PC-9 (cell line): ENCODE results near the gene P4HA1. TPM values are rescaled to one million over a fixed set of nuclear protein-coding genes. Genes with fewer than 3 reads are reported as not detected.

Experiments
- BruUV-seq: library from RNA; stranded (reverse); fragments of 400-500 nt; replicated peaks from 2 replicates; lab custom pipeline; 2021; lab: Mats Ljungman, UMichigan
- CTCF ChIA-PET: fragments of 300-600 bp; sonication (Branson Sonifier 250); formaldehyde crosslinking; loops from one replicate; lab custom pipeline; 2022; ENCODE audit warnings: antibody characterized with exemption; lab: Charles Lee
- POLR2A ChIA-PET: fragments of 300-600 bp; sonication (Branson Sonifier 250); formaldehyde crosslinking; loops from one replicate; lab custom pipeline; 2022; ENCODE audit warnings: antibody characterized with exemption; ENCODE audit not compliant: unreplicated experiment; lab: Charles Lee
- DNase-seq, 2 experiments: peaks; one replicate each; pipeline versions ENCODE4 v3.0.0 to v3.0.0-alpha.2; 2015 to 2022; ENCODE audit warnings: mixed read lengths in 1 of 2
- H2AFZ ChIP-seq: fragments of 200-600 bp; sonication (generic); 2 replicates; pipeline ENCODE4 v1.8.1; 2017; ENCODE audit warnings: antibody characterized with exemption
- H3F3A ChIP-seq: fragments of 200-600 bp; sonication (generic); 2 replicates; pipeline ENCODE4 v1.8.1; 2017; ENCODE audit warnings: antibody characterized with exemption, mild to moderate bottlenecking, low read depth; ENCODE audit not compliant: insufficient read depth
- H3K27ac ChIP-seq: fragments of 200-600 bp; sonication (generic); 2 replicates; pipeline ENCODE4 v1.6.1; 2016; ENCODE audit warnings: mixed run types
- H3K27me3 ChIP-seq: fragments of 200-600 bp; sonication (generic); 2 replicates; pipeline ENCODE4 v1.6.1; 2016; ENCODE audit warnings: low read depth, mixed run types; ENCODE audit not compliant: insufficient read depth
- H3K36me3 ChIP-seq: fragments of 200-600 bp; sonication (generic); 2 replicates; pipeline ENCODE4 v1.6.1; 2016; ENCODE audit warnings: low read depth, mixed run types
- H3K4me1 ChIP-seq: fragments of 200-600 bp; sonication (generic); replicated peaks from 2 replicates; pipeline ENCODE4 v1.6.1; 2016; ENCODE audit warnings: mixed run types; ENCODE audit not compliant: insufficient read depth
- H3K4me2 ChIP-seq: fragments of 200-600 bp; sonication (generic); 2 replicates; pipeline ENCODE4 v1.6.1; 2017; ENCODE audit warnings: mixed run types
- H3K4me3 ChIP-seq: fragments of 200-600 bp; sonication (generic); 2 replicates; pipeline ENCODE4 v1.6.1; 2016; ENCODE audit warnings: mixed run types
- H3K79me2 ChIP-seq: fragments of 200-600 bp; sonication (generic); 2 replicates; pipeline ENCODE4 v1.6.1; 2017; ENCODE audit warnings: low read depth, mixed run types
- H3K9me2 ChIP-seq: fragments of 200-600 bp; sonication (generic); 2 replicates; pipeline ENCODE4 v1.8.1; 2017; ENCODE audit warnings: mild to moderate bottlenecking; ENCODE audit not compliant: insufficient read depth
- H3K9me3 ChIP-seq: fragments of 200-600 bp; sonication (generic); 2 replicates; pipeline ENCODE4 v1.8.1; 2016; ENCODE audit warnings: low read depth; ENCODE audit not compliant: insufficient read depth
- H4K20me1 ChIP-seq: fragments of 200-600 bp; sonication (generic); 2 replicates; pipeline ENCODE4 v1.8.1; 2017; ENCODE audit not compliant: insufficient read depth
- CTCF ChIP-seq: fragments of 200-600 bp; sonication (generic); conservative IDR thresholded peaks from 2 replicates; pipeline ENCODE4 v1.6.1; 2017; ENCODE audit warnings: mixed run types, antibody characterized with exemption, mild to moderate bottlenecking, moderate library complexity
- EZH2 ChIP-seq: fragments of 200-600 bp; sonication (generic); IDR thresholded peaks from 2 replicates; pipeline ENCODE4 v1.8.0; 2017; ENCODE audit warnings: antibody characterized with exemption, low read depth
- intact Hi-C: fragments of 100-400 bp; cut with micrococcal nuclease; formaldehyde crosslinking; loops from one replicate; pipeline ENCODE4 v1.10.0; 2022; ENCODE audit not compliant: unreplicated experiment
- total RNA-seq: library from RNA; stranded (reverse); gene quantifications from 2 replicates; pipeline ENCODE4 v1.2.3, GENCODE V29; 2021

The P4HA1 gene
- total RNA-seq, 1 experiment from 2014 or later: 25.5 TPM

- H3K9me2 ChIP-seq: peaks cover under 1% of the 10 kb centered on the region; the same call in 1 of the 2 replicates
- H4K20me1 ChIP-seq: no peaks in the 10 kb centered on the region
- H3K9me3 ChIP-seq: no peaks in the 10 kb centered on the region
- no peak overlapping the region for H3K4me3 ChIP-seq
- H3K36me3 ChIP-seq: no peaks in the 10 kb centered on the region
- H3K27me3 ChIP-seq: no peaks in the 10 kb centered on the region
- intact Hi-C loops: no loop called here
- no peak for DNase-seq
- BruUV-seq: no TSS peak
- H3F3A ChIP-seq: no peaks in the 10 kb centered on the region
- H3K79me2 ChIP-seq: peaks cover 3% of the 10 kb centered on the region; the same call in 1 of the 2 replicates
- no peak overlapping the region for H3K27ac ChIP-seq
- CTCF ChIA-PET: interaction anchor here (0.5 to 0.7 kb wide), 2 partner anchors 25 to 1110 kb away, joined by 5 to 8 read pairs; no protein-coding TSS in a partner anchor
- no peak overlapping the region for H2AFZ ChIP-seq
- no peak for TF ChIP-seq EZH2
- H3K4me1 ChIP-seq: no peaks in the 10 kb centered on the region
- POLR2A ChIA-PET: no interaction called here
- H3K4me2 ChIP-seq: no peak overlapping the region
Measured at GRCh38 chr10:73076360-73077183, 20.1 kb downstream of the P4HA1 start.

- H3K27me3 ChIP-seq: no peaks in the 10 kb centered on the region
- no peaks in the 10 kb centered on the region for H4K20me1 ChIP-seq
- no peaks in the 10 kb centered on the region for H3F3A ChIP-seq
- TF ChIP-seq CTCF (no peak), EZH2 (no peak)
- H2AFZ ChIP-seq: no peak overlapping the region
- ChIA-PET POLR2A (no interaction called here), CTCF (no interaction called here)
- no peak overlapping the region for H3K27ac ChIP-seq
- no peaks in the 10 kb centered on the region for H3K9me3 ChIP-seq
- H3K9me2 ChIP-seq: no peaks in the 10 kb centered on the region
- no peaks in the 10 kb centered on the region for H3K36me3 ChIP-seq
- no TSS peak for BruUV-seq
- H3K4me3 ChIP-seq: no peak overlapping the region
- peaks cover 3% of the 10 kb centered on the region; the same call in 1 of the 2 replicates for H3K79me2 ChIP-seq
- DNase-seq: no peak
- no peak overlapping the region for H3K4me2 ChIP-seq
- no peaks in the 10 kb centered on the region for H3K4me1 ChIP-seq
- intact Hi-C loops: no loop called here
Measured at GRCh38 chr10:73075829-73076228, 20.8 kb downstream of the P4HA1 start.

GRCh38 chr10:73073627-73074026 is 23.0 kb downstream of the P4HA1 start:
- POLR2A ChIA-PET: interaction anchor here (0.6 kb wide), 1 partner anchor 168 kb away, joined by 3 read pairs; no protein-coding TSS in a partner anchor
- DNase-seq: no peak
- no peaks in the 10 kb centered on the region for H3K79me2 ChIP-seq
- H3K36me3 ChIP-seq: peaks cover 5% of the 10 kb centered on the region; the same call in 1 of the 2 replicates
- H3K4me3 ChIP-seq: no peak overlapping the region
- CTCF ChIA-PET: no interaction called here
- TF ChIP-seq CTCF (no peak), EZH2 (no peak)
- no peak overlapping the region for H3K4me2 ChIP-seq
- no peak overlapping the region for H2AFZ ChIP-seq
- H3K27ac ChIP-seq: no peak overlapping the region
- no peaks in the 10 kb centered on the region for H3K9me3 ChIP-seq
- BruUV-seq: no TSS peak
- H4K20me1 ChIP-seq: no peaks in the 10 kb centered on the region
- H3K27me3 ChIP-seq: no peaks in the 10 kb centered on the region
- H3K4me1 ChIP-seq: no peaks in the 10 kb centered on the region
- no peaks in the 10 kb centered on the region; the same call in 1 of the 2 replicates for H3F3A ChIP-seq
- intact Hi-C loops: no loop called here
- H3K9me2 ChIP-seq: no peaks in the 10 kb centered on the region
